Suppressor macrophage (primary cell): ENCODE measurements around the gene MIAT.

ENCODE experiments used
- DNase-seq, 4 experiments: peaks; one replicate each; pipeline ENCODE4 v3.0.0-alpha.2; 2020 to 2022

Gene MIAT

DNA sequence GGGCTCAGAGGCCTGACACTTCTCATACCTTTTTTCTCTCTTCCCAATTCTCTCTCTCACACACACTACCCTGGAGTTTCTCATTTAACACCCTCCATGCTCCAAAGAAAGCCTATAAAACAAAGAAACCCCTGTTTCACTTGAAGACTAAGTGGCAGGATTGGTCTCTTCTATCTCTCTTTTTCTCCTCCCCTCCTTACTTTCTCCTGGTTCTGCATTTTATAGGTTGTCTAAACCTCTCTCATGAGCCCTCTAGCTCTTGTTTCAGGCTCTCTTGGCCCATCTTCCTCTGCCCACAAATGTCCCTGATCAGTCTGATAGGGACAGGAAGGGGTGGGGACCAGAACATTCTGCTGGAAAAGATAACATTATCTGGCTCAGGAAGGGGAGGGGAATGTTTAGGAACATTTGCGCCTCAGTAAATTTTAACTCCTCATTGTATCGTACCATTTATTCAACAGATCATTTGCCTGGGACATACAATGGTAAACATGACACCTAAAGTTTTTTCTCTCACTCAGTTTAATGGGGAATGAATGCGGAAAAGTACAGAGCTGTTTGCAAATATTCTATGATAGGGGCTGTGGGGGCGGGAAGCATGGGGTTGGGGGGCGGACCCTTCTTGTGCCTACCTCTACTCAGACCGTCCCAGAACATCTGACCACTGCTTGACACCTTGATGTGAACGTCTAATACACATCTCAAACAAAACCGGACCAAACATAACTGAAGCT is 24.8 kb upstream of the MIAT start:
- DNase-seq: no peak

DNA sequence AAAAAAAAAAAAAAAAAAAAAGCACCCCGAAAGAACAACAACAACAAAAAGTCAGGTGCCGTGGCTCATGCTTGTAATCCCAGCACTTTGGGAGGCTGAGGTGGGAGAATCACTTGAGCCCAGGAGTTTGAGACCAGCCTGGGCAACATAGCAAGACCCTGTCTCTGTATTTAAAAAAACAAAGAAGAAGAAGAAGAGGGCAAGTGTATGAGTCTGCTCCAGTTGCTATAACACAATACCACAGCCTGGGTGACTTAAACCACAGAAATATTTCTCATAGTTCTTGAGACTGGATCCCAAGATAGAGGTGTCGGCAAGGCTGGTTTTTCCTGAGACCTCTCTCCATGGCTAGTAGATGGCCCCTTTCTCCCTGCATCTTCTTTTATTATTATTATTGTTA is 23.2 kb upstream of the MIAT start:
- DNase-seq: no peak

DNA sequence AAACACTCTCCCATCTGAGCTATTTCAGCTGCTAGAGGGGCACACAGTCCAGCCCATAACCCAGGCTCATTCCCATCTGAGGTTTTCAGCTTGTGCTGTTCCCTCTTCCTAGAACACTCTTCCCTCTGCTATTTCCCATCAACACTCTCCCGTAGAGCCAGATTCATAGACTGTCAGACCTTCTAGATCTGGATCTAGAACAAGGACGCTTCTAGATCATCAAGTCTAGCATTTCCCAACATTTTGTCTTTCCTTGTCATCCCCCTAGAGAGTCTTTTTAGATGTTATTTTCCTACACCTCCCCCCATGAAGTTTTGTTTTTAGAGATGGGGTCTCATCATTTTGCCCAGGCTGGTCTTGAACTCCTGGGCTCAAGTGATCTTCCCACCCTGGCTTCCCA is 22.3 kb upstream of the MIAT start:
- DNase-seq: no peak

DNA sequence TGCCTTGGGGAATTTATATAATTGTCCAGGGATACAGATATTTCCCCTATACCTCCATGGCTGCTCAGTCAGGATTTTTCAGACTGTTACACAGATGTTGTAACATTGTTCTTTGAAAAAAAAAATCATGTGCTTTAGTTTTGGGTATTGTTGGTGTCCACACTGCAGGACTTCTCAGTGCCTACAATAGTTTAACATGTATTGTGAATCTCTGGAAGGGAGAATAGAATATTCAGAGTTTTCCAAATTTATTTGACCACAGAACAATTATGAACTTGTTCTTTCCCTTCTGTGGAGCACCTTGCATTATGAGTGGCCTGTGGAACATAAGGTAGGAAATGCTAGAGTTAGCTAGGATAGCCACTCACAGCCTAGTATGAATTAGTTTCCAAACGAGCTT is 21.1 kb upstream of the MIAT start:
- DNase-seq: no peak

DNA sequence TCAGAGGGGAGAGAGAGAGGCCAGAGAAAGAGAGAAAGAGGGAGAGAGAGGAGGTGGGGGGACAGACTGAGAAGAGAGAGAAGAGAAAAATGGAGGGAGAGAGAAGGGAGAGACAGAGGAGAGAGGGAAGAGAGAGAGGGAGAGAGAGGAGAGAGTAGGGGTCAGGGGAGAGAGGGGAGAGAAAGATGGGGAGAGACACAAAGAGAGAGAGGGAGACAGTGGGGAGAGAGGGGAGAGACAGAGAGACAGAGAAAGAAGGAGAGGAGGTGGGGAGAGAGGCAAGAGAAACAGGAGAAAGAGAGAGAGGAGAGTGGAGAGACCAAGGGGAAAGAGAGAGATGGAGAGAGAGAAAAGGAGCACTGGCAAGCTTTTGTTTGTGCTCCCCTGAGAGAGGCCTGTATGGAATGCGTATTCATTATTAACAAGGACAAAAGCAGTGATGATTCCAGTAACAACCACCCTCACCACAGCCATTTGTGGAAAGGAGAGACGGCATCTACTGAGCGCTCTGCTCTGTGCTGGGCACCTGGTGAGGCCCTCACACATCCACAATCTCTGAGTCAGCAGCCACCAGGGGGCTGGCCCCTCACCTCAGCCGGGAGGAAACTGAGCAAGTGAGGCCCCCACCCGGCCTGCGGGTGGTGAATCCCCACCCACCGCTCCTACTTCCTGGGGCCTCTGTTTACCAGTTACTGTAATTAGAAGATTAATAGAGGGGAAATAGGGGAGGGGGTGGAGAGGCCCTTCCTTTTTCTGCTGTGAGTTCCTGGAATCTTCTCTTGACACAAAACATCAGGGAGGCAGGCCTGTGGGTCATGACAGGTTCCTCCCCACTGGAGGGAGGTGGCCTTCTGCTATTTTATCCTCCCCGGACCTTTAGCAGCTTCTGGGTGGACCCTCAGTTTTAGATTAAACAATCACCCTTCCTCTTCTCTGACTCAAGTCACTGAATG is 14.6 kb upstream of the MIAT start:
- DNase-seq: no peak

DNA sequence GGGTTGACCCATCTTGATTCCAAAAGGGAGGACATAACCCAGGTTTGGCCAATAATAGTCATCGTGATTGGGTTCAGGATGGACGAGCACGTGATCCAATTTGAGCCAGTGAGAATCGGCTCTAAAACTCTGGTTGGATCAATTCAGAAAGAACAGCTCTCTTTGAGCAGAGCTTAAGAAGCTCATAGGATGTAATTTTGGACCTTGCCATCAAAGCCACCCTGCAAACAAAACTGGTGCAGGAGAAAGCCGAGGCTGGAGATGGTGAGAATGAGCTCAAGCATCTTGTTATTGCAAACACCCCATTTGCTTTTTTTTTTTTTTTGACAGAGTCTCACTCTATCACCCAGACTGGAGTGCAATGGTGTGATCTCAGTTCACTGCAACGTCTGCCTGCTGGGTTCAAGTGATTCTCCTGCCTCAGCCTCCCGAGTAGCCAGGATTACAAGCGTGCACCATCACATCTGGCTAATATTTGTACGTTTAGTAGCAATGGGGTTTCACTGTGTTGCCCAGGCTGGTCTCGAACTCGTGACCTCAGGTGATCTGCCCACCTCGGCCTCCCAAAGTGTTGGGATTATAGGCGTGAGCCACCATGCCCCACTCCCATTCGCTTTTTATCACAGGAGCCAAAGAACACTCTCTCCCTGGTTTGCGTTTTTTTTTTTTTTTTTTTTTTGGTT is 13.8 kb upstream of the MIAT start:
- DNase-seq: no peak

DNA sequence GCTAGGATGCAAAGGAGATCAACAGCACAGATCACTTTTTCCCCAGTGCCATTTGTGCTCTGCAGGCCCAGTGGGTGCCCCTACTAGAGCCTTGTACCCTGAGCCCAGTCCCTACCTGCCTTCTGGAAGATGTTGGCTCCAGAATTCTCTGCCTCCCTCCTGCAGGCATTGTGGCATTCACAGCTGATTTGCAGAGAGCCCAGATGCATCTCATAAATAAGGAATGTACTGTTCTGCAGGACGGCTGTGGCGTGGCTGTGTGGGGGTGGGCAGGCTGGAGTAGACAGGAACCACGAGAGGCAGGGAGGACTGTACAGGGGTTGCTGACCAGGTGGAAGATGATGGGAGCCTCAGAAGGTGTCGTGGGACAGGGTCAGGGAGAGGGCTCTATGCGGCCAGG is 11.2 kb upstream of the MIAT start:
- no peak for DNase-seq

DNA sequence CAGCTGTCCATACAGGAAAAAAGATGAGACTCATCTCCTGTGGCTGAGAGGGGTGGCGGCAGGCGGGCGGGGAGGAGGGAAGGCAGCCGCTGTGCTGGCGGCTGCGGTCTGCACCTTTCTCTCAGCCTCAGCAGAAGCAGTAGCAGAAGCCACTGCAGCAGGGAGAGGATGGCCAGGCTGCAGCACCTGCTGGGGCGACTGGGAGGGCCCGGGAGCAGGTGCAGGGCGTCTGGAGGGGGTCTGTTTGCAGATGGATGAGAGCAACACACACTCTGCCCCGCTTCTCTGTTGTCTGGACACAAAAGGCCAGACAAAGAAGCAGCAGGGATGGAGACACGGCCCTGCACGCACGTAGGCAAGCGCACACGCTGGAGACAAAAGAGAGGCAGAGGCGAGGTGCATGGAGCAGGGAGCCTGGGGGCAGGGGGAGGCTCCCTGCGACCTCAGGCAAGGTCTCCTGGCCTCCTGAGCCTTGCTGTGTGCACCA is 9.3 kb upstream of the MIAT start:
- DNase-seq: peak in 2 of 4 experiments; percentile 31 to 37

DNA sequence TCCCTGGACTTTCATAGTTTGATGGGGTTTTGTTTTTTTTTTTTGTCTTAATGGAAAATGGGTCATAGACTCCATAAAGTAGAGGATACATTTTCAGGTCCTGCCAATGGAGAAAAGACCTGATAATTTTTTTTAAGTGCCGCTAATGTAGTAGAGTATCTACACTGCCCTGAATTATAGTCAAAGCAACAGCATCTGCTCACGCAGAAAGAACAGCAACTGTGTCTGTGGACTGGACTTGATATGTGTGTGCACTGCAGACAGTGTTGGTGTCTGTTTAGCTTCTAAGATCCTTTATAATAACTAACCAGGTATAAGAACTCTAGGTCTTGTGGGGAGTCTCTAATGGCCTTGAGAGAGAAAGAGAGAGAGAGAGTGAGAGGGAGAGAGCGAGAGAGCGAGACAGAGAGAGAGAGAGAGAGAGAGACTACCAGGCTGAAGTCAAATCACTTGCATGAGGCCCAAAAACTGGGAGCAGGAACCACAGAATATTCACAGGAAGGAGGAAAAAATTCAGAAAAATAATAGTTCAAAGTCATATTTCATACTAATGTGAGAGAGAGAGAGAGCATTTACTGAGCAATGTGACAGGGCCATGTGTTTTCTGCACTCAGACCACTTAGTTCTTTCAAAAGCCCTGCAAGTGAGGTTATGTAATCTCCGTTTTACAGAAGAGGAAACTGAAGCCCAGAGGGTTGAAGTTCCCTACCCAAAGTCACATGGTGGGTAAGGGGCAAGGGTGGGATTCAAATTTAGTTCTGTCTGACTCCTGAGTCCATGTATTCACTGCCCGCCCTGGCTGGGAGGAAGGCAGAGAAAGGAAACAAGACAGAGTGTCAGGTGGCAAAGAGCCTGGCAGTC is 8.6 kb upstream of the MIAT start:
- peak; percentile 60 to 89 (median 76) for DNase-seq

DNA sequence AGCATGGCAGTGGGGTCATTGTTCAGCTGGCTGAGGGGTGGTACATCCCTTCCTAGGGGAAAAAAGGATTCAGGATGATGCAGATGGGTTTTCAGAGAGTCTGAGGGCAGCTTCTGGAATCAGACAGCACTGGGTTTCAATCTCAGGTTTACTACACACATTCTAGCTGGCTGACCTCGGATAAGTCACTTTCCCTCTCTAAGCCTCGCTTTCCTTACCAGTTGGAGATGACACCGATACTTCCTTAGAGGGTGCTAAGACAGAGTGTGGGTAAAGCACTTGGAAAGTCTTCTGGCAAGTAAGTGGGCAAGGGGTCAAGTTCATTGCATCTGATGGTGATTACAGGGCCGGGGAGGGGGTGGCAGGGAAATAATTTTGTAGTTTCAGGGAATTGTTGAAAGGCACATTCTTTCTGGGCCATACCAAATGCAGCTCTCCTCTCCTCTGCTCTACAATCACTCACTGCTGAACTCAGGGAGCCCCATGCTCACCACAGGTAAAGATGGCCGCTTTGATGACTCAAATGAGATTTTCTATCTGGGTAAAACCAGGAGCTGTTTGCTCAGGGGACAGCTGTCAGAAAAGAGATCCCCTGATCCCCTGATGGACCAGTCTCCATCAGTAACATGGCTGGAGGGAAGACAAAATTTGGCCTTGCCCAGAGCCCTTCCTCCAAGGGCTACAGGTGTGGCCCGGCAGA is 6.5 kb upstream of the MIAT start:
- DNase-seq: no peak

DNA sequence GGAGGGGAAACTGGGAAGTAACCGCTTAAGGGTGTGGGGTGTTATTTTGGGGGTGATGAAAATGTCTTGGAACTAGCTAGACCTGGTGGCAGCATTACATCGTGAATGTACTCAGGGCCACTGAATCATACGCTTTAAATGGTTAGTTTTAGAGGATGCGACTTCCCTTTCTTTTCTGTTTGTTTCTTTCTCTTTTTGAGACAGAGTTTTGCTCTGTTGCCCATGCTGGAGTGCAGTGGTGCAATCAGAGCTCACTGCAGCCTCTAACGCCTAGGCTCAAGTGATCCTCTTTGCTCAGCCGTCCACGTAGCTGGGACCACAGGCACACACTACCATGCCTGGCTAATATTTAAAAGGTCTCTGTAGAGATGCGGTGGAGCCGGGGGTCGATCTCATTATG is 5.6 kb upstream of the MIAT start:
- DNase-seq: peak in 3 of 4 experiments; percentile 19 to 42 (median 33)

DNA sequence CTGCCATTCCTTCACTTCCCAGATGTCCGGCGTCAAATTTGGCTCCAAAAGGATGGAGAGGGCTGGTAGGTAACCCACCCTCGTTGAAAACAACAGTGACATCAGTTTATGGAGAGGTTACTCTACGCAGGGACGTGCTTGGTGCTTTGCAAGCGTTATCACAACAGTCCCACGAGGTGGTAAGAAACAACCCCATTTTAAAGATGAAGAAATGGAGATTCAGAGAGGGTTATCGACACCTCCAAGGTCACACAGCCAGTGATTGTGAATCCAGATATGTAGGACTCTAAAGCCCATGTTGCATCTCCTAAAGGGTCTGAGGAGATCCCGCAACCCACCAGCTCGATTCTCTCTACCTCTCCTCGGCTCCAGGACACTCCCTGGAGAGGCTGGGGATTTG is 773 bp downstream of the MIAT start:
- DNase-seq: no peak

DNA sequence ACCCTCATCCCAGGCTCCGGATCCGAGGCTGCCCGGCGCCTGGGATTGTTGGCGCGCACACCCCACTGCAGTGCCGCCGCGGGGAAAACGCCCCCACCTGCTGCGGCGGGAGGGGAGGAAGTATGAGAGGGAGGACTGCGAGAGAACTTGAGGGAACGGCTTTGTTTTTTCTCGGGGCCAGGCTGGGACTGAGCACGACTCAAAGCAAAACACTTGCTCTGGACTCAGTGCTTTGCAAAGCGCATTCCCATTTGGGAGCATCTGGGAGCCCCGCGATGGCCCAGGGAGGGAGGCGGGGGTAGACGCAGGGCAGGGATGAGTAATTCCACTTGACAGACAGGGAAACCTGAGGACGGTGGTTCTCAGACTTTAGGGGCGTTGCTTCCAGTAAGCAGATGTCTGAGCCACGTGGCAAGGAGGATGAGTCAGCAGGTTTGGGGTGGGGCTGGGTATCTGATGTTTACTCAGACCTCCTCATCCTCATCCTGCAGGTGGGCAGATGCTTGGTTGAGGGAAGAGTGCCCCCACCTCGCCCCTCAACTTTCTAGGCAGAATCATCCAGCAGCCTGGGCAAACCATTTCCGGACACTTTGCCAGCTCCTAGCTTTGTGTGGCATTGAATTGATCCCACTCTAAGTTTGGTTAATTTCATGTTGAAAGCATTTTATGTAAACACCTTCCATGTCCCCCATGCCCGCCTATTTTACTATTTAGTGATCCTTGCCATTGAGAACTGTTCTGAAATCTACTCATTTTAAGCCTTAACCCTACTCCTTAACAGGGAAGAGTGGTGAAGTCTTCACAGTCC is 1.5 kb downstream of the MIAT start:
- peak in 3 of 4 experiments; percentile 50 to 63 (median 50) for DNase-seq

DNA sequence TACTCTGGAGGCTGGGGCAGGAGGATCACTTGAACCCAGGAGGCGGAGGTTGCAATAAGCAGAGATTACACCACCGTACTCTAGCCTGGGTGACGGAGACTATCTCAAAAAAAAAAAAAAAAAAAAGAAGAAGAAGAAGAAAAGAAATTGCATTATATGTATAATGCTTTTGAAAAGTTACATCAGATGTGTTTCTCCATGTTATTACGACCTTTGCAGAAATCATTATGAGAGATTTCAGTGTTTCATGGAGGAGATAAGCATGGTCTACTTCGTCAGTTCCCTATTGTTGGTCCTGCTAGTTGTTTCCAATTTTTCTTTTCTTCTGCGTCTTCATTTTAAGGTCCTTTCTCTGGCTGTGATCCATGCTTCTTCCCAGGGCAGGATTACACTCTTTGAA is 3.0 kb downstream of the MIAT start:
- peak in 2 of 4 experiments; percentile 45 to 58 for DNase-seq

DNA sequence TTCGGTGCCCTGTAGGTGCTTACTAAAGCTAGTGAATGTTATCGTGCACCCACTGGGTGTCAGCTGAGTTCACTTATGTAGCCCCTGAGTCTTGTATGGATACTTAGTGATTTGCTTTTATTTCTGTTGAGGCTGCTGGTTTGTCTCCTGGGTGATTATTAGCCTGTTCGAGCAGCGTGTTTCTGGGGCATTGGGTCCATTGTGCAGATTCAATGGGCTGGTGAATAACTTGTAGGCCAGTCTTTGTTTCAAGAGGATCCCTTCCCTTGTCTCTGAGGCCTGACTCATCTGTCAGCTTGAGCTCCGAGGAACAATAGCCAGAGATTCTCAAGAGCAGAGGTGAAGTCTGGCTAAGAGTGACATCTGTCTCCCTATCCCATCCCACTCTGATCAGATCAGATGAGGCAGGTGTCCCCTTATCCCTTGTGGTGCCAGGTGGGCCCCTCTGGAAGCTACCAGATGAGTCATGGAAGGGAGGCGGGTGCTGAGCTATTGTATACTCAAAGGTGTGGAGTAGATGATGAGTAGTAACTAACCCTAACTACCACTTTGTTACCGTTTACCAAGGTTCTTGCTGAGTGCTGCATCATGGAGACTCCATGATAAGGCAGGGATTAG is 3.7 kb downstream of the MIAT start:
- DNase-seq: no peak

DNA sequence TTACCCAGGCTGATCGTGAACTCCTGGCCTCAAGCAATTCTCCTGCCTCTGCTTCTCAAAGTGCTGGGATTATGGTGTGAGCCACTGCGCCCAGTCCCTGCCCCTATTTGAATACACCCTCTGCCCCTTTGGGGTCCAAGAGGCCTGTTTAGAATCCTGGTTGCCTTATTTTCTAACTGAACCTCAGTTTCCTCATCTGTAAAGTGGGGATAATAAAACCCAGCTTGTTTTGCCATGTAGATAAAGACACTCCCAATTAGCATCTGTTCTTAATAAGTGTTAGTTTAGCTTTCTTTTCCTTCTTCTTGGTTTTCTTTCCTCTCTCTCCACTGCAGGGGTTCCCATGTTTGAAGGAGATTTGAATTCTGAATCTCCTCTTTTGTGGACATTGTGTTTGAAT is 4.8 kb downstream of the MIAT start:
- DNase-seq: no peak

DNA sequence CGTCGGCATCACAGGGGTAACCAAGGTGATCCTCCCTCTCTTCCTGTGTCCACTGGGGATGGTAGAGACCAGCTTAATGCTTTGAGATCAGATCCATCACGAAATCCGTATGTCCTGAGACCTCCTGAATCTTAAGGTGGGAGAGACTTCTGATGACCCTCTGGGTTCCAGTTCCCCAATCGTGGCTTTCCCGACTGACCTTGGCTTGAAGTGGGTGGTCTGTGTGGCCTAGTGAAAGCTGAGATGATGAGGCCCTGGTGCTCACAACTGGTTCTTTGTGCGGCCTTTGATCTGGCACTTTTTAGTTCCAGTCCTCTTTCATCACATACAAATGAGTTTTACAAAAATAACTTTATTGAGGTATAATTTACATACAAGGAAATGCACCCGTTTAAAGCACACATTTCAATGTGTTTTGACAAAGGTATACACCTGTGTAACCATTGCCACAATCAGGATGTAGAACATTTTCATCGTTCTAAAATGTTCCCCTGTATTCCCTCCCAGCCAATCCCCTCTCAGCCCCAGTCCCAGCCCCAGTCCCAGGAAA is 6.1 kb downstream of the MIAT start:
- DNase-seq: no peak

DNA sequence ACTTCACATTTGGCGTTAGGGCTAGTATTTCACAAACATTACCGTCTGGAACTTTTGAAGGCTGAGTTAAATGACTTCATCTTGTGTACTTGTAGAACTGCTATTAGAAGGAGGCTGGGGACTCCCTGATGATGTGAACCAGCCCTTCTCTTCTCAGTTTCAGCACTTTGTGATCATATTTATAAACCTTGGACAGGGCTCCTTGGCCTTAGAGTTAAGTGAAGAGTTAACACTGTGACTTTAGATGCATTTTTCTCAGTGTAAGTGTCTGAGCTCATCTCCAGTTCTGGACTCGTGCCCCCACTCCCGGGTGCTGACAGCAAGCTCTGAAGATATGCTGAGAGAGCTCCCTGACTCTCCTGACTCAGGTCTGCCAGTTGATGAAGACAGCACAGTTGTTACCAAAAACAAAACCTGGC is 8.4 kb downstream of the MIAT start:
- DNase-seq: no peak

DNA sequence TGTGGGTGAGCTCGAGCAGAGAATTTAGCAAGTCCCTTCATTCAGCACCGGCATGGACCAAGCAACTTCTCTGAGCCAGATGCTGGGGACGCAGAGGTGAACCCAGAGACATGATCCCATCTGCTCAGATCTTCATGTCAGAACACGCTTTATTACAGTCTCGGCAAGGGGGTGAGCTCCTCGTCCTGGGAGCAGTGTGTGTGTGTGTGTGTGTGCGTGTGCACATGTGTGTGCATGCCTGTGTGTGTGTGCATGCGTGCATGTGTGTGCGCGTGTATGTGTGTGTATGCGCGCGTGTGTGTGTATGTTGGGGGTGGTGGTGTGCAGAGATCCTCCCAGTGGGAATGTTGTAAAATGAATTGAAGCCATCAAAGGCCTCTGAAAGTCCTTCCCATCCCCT is 9.8 kb downstream of the MIAT start:
- DNase-seq: no peak

DNA sequence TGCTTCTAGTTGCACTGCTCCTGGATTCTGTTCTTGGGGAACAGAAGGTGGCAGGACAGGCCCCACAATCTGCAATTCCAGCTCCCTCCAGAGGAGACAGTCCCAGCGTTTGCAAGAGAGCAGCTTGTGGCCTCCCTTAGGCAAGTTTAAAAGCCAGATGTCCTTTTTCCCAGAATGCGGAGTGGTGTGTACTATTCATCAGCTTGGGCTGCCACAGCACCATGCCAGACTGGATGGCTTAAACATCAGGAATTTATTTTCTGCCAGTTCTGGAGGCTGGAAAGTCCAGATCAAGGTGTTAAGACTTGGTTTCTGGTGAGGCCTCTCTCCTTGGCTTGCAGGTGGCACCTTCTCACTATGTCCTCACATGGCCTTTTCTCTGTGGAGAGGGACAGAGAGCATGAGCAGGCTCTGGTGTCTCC is 11.7 kb downstream of the MIAT start:
- DNase-seq: peak; percentile 55 to 74 (median 67)
